GM12874 (cell line): ENCODE data around the gene MAML3.

ENCODE experiments used
- CTCF ChIP-seq: IDR thresholded peaks from 2 replicates; pipeline ENCODE4 v1.5.1; 2011; ENCODE audit warnings: low read depth, mild to moderate bottlenecking, control low read depth, low read length, moderate library complexity; ENCODE audit not compliant: insufficient read depth

MAML3 gene

GRCh38 chr4:139942241-139942640, 211.7 kb downstream of the MAML3 start:
- TF ChIP-seq CTCF, result no peak

- no peak for TF ChIP-seq CTCF
These were observed 213.4 kb downstream of the MAML3 start for GRCh38 chr4:139940600-139940999.

- TF ChIP-seq CTCF, result no peak
These were observed 215.6 kb downstream of the MAML3 start for GRCh38 chr4:139938414-139938813.

- no peak for TF ChIP-seq CTCF
These were observed 218.1 kb downstream of the MAML3 start for GRCh38 chr4:139935911-139936310.

GRCh38 chr4:139934708-139935195, 219.2 kb downstream of the MAML3 start:
- TF ChIP-seq CTCF, result no peak

GRCh38 chr4:139934057-139934707, 219.8 kb downstream of the MAML3 start:
- TF ChIP-seq CTCF, result no peak

GRCh38 chr4:139933541-139933940, 220.4 kb downstream of the MAML3 start:
- no peak for TF ChIP-seq CTCF
